Embryonic facial prominence (tissue), 1 donor: ENCODE results near the gene VCAN.
A peak's percentile ranks its signal among the peaks of the same experiment; 100 is the strongest.

ENCODE experiments used
- DNase-seq: peaks from one replicate; pipeline ENCODE4 v3.0.0-alpha.2; 2016; ENCODE audit errors: extremely low spot score

The VCAN gene

DNA sequence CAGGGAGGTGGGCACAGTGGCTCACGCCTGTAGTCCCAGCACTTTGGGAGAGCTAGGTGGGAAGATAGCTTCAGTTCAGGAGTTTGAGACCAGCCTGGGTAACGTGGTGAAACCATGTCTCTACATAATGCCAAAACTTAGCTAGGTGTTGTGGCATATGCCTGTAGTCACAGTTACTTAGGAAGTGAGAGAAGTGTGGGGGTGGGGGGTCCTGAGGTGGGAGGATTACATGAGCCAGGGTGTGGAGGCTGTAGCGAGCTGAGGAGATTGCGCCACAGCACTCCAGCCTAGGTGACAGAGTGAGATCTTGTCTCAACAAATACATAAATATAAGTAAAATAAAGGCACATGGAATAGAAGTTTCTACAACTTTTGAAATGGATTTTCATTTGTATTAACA is 23.1 kb downstream of the VCAN start:
- no peak for DNase-seq

DNA sequence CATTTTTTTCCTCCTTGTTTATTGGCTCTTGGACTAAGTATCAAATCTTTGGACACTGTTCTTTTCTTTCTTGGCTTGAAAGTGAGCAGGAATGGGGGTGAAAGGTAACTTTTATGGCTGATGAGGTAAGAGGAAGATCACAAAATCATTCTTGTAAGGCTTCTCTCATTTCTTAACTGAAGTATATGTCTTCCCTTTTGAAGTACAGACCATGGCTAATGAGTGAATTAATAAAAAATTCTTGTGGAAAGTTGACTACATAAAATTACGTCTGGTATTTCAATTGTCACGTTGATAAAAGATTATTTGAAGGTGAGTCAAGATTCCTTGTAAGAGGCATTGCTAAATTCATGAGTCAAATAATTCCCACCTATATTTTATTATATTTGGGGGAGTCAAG is 25.1 kb downstream of the VCAN start:
- no peak for DNase-seq

DNA sequence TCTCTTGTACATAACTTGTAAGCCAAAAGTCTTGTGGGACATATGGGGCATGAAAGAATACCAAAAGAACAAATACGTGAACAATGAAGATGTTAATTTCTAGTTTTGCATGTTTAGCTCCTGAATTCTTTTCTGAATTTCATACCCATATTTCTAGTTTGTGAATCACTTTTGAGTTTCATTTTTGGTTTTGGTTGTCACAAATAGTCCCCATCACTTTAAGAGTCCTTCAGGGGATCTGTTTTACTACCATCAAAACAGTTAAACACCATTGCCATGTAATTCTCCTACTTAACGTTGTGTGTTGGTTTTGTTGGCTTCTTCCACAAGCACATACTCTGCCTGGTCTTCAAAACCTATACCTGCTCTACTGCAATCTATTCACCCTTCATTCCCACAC is 27.0 kb downstream of the VCAN start:
- DNase-seq = no peak

DNA sequence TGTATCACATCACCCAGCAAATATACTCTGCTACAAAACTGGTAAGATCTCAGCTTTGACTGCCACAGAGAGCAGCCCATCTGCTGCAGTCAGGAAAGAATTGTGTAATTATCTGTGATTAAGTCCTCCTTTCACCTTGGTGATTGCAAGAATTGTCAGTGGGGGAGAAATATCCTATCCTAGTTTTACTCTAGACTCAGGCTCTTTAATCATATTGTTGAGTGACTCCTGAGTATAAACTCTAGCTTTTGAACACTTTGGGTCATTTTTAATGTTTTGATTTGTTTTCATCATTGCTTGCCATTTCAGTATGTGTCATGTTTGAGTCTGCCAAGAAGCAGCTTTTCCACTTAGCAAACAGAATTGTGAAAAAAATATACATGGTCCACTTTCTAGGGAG is 32.1 kb downstream of the VCAN start:
- no peak for DNase-seq

DNA sequence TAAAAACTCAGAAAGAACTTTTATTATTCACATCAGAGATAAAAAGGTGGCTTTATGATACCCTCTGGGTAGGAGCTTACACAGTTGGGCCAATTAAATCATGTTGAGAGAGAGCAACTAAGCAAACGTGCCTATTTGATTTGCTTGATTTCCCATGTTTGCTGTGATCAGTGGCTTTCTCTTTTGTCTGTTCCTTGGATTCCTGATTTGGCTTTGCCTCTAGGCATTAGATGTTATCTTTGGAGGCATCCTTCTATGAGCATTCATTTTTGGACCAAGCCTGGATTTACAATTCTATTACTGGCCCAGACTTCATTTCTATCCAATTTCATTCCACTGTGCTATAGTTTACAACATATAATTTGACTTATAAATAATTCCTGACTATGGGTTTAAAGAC is 35.9 kb downstream of the VCAN start:
- no peak for DNase-seq

DNA sequence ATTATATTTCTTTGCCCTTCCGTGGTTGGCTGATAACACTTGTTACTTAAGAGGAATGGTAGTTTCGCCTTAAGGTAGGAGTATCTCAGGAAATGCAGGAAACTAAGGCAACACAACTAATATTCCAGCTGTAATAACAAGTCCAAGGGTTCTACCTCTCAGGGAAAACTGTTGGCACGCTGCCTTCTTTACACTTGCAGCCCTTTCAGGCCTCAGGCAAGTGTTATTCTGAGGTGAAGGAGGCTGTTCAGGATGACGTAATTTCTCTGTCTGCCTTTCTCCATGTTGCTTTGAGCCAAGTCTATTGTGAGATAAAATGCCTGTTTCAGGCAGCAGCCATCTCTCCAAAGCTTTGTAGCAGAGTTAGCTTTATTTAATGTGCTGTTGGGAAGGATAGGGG is 38.0 kb downstream of the VCAN start:
- DNase-seq = peak; percentile 52

DNA sequence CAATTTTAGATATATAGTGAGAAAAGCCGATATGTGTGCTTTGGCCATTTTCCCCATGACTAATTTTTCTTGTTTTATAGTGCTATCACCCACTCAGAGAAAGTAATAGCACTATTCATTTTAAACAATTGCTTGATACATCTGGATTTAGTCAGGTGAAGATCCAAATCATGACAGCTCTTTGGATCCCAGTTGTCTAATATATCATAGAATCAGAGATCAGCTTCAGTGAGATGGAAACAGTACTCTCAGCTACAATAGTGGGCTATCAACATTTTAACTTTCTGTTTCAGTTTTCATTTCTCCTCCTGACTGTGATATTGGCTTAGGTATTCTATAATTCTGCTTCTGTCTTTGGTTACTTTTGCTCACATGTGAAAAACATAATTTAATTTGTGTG is 38.7 kb downstream of the VCAN start:
- no peak for DNase-seq

DNA sequence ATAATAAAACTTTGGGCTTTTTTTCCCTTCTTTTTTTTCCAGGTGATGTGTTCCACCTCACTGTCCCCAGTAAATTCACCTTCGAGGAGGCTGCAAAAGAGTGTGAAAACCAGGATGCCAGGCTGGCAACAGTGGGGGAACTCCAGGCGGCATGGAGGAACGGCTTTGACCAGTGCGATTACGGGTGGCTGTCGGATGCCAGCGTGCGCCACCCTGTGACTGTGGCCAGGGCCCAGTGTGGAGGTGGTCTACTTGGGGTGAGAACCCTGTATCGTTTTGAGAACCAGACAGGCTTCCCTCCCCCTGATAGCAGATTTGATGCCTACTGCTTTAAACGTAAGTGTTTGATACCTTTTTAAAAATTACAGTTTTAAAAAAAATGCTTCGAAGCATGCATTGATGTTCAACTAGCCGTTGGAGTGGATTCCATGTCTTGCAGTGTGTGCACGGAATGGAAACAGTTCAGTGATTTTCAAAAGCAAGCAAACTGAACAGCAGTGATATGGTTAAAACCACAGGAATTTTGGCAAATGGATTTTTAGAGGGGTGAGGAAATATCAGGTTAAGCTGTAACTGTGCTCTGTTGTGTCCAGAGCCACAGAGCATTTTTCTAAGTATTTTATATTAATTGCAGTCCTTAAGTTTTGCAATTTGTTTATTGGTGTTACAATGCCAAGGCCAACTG is 40.7 kb downstream of the VCAN start:
- DNase-seq = no peak

DNA sequence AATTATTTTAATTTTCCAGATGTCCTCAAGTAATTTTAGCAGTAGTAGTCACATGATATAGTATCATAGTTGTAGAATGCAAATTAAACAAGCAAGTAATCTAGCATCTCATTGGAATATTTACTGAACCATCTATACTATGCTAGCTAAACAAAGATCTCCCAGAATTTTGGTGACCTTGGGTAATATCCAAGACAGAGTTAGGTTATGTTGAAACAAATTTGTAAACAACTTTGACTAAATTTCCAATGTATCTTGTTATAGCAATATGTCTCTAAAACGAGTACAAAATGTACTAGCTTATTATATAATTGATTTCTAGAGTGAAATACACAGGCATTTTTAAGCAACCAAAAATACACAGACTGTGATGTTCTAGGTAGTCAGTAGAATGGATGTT is 41.5 kb downstream of the VCAN start:
- DNase-seq = no peak

DNA sequence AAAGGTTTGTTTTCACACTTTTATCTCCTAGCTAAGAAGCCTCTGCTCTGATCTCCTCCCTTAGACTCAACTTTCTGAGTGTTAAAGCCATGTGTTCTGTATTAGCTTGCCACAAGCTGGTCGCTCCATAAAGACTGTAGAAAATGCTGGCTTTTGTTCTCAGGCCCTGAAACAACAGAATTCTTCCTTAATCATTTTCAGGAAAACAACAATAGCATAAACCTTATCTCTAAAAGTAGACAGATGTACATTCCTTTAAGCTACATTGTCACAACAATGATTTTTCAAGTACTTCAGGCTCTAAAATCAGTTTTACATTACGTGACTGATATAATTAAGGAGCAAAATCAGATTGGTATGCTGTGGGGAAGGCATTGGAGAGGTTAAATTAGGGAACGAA is 41.9 kb downstream of the VCAN start:
- DNase-seq = no peak

DNA sequence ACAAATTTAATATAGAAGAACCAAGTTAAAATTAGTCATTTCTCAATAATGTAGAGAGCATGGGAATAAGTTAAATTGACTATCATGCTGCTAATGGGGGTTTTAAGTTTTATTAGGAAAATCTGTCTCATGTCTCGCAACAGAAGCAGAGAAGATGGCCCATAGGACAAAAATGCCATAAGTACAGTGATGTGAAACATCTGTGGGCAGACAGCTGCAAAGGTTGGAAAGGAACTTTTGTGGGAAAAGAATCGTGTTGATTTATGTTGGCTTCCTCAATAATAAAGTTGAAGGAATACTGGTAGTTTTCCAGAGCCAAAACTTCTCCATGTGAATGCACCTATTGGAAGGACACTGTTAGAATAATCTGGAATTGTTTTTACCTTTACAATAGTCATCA is 44.8 kb downstream of the VCAN start:
- no peak for DNase-seq

DNA sequence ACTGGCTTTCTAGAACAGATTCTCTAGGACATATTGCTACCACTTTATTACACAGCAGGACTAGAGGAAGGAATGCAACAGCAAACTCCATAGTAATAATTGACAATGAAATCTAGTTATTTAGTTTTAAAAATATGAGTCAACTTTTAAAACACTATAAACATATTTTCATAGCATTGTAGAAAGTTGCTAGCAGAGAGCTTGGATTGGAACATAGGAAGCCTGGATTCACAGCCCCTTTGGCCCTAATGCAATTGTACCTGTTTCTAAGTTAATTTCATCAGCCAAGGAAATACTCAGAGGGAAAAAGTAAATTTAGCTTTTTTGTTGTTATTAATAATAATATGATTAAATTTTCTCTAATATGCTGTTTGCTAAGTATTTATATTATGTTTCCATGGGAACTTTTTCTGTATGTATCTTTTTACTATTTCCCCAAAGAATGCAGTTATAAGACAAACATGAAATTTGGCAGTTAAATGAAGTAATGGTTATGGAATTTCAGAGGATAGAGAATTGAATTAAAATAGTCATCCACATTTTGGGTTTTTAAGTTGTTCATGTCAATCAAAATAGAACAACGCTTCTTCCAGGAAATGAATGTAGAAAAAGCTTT is 45.6 kb downstream of the VCAN start:
- peak; percentile 28 for DNase-seq

DNA sequence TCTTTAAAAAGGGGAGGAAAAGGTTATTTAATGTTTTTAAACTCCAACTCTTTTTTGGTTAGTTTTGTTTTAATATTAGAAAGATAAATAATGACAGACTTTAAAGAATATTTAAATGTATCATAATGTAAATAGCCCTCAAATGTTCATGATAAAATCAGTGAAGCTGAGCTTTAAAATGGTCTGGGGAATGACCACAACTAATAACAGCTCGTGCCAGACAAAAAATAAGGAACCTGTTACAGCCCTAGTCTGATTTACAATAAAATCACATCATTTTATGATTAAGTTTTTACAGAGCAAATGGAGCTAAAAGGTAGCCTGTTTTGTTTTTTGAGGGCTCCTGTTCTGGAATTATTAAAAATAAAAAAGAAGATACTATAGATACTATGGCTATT is 46.1 kb downstream of the VCAN start:
- no peak for DNase-seq

DNA sequence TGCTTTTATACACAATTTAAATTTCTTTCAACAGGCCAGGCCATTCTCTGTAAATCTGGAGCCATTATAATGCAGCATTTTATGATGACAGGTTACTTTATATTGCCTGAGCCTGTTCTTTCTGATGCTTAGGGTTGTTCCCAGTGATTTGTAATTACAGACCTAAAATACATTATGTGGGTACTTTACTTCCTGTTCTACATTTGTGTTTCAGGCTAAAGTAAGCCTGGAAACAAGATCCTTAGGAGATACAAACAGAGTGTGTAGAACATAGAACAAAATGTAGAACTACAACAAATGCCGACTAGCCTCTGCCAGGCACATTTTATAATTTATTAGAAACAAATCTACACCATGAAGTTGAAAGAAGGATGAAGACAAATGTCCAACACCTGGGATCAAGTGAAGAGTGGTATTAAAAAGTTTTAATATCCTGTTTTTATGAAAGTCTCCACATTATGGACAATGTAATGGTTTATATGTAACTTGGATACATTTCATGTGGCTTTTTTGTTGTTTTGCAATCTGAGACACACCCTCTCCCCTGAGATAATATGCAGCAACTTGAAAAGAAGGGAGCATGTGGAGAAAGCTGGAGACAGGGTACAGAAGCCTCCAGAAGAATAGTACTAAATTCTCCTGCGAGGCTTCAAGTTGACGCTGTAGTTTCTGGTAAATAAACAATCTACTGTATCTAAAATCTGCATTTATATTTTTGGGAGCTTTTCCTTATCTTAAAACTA is 46.9 kb downstream of the VCAN start:
- no peak for DNase-seq

DNA sequence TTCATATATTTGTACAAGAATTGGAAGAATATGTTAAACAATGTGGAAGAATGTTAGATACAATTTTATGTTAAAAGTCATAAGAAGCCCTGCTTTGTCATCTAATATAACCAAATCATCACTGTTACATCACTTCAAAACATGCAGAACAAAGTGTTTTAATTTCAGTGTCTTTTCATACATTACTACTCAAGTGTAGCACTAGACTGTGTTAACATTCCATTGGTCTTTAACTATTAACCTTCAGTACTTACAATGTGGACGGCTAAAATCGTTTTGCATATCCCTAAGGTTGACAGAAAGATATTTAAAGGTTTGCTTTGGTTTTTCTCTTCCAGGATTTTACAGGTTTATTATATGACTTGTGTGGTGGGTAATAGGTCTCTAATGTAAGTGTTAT is 50.9 kb downstream of the VCAN start:
- no peak for DNase-seq

DNA sequence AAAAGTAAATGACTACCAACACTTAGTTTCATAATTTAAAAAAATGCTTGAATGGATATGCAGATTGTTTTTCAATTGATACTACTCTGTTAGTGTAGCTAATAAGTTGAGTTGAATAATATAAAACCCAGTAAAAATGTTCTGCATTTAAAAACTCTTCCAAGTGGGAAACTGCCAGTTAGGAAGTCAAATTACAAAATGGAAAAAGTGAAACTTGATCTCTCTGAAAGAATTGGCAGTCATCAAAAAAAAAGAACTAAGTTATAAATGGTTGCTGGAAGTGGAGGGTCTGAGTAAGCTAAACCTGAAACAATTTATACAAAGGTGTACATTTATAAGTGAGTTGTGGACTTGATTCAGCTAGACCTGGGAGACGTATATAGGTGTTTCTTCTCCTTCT is 52.4 kb downstream of the VCAN start:
- peak; percentile 25 for DNase-seq

DNA sequence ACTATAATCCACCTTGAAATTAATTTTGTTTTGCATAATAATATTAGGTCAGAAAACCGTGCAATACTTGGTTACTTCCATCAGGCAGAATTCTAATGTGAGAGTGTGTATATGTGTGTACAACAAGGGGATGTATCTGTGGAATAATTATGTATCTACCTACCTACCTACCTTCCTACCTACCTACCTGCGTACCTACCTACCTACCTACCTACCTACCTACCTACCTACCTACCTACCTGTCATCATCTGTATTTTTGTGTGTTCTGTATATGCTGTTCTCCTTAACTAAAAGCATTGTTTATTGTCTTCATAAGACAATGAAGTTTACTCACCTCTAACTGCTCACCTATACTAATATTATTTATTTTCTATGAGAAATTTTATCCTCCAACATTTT is 52.8 kb downstream of the VCAN start:
- no peak for DNase-seq

DNA sequence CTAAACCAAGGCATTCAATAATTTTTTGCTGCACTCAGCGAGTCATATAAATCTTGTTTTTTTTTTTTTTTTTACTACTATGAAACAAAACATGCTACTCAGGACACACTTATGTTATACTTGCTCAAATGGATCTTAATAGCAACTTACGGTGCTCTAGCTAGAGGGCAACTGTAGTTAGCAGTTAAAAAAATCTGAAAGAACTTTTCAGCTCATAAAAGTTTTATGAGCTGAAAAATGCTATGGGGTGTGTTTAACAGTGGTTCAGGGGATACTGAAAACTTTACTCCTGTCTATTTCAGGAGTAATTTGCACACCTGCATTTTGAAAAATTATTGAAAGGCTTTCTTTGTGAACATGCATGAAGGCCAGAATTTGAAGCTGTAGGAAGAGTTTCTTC is 53.4 kb downstream of the VCAN start:
- no peak for DNase-seq

DNA sequence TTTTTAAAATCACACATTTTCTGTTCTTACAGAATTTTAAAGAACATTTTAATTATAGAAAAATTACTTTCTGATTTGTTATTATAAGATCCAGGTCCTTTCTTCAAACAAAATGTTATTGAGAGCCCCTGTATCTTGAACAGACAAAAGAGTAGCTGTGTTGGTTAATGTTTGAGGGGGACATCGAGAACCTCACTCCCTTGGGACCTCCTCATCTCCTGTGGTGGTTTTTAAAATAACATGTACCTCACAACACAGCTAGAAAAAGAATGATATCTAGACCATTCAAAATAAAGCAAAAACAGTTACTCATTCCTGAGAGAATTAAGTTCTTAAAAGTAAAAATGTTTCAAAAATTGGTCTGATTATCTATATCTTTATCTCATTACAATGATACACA is 54.7 kb downstream of the VCAN start:
- no peak for DNase-seq

DNA sequence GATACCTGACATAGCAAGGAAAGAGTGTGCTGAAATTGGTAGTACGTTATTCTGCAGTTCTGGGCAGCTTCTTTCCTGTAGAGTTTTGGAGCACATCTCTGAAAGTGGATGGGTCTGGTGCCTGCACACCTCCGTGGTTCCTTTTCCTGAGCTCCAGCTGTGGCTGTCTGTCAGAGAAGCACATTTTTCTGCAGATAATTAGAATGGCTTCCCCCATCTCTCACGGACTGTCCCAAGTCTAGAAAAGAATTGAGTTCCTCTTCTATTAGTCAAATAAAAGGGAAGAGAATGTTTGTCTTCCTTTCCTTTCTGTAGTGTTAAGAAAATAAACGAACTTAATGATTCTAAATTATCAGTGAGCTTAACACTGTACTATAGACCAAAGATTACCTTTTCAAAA is 55.7 kb downstream of the VCAN start:
- no peak for DNase-seq

DNA sequence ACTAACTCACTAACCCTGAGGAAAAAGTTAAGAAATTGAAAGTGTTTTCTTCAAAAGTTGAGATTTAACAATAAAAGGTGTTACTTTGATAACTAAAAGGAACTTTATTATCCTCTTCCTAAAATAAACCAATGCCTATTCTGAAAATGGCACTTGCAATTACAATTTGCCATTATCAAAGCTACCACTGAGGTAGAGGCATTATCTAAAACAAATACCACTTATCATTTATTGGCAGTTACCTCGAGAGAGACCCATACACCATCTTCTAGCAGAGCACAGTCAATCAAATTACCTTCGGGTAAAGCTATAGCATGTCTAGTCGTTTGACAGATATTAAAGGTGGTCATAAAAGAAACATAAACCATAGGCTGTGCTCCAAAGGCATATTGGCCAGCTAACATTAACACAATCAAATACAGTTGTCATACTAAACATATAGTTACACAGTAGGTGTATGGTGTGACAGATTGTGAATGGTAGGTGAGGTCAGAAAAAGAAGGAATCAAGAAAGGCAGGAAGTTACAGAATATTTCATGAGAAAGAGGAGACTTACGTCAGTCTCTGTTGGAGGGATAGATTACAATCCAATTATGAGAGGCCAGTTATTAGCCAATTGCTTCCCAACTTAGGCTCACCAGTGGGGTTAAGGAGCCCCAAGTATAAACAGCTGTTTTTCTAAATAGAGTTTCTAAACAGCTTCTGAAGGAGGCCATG is 56.3 kb downstream of the VCAN start:
- DNase-seq = no peak

DNA sequence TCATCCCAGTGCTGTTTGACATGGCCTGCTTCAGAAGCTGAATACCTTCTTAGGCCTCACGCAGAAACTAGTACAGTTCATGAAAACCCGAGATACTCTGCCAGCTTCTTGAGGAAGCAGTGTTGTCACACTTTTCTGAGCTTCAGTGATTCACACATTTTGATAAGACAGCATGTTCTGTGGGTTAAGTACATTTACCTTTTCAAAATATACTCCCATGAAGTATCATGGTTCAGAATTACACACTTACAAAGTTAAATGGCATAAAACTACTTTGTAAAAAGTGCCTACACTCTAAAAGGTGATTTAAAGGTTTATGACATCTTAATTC is 56.9 kb downstream of the VCAN start:
- no peak for DNase-seq

DNA sequence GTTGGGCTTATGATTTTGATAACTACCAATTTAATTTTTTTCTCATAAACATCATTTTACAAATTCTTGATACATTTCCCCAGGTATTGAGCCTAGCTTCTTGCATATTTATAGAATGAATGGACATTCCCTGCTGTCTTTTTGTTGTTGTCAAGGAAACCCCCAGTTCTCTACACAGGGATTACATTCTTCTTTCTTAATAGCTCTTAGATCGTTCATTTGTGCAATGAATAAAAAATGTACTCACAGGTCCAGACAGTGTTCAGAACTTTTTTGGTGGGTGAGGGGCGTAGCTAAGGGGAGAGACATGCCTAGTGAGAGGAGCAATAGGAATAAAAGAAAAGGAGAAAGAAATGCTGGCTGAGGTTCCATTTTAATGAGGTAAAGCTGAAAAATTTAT is 58.6 kb downstream of the VCAN start:
- DNase-seq = no peak
